CD4-positive, CD25-positive, alpha-beta regulatory T cell (primary cell): ENCODE results near the gene TFEC. TPM values are rescaled to one million over a fixed set of nuclear protein-coding genes. Genes with fewer than 3 reads are reported as not detected.
"Not testable (repeated sequence)": the region's sequence is repeated elsewhere in the genome, so short reads cannot be mapped to it uniquely, and the experiment has no call there.

Experiments
- ATAC-seq, 2 donors: fragments of 150-1000 bp; cut with Tn5 transposase; one replicate each; pipeline ENCODE4 v1.10.0; 2021; ENCODE audit warnings: low read depth in 2 of 2, moderate number of reproducible peaks in 2 of 2, moderate library complexity in 1 of 2
- DNase-seq, 3 donors: peaks; one replicate each; pipeline versions ENCODE4 v3.0.0 to v3.0.0-alpha.2; 2012 to 2022; ENCODE audit warnings: mixed read lengths in 1 of 3
- H3K27ac ChIP-seq: one replicate; pipeline ENCODE4 v1.7.0; 2013; ENCODE audit warnings: mild to moderate bottlenecking, low read length; ENCODE audit not compliant: insufficient read depth, poor library complexity, severe bottlenecking
- H3K27me3 ChIP-seq: one replicate; pipeline ENCODE4 v1.7.0; 2013; ENCODE audit warnings: low read length; ENCODE audit not compliant: control insufficient read depth, insufficient read depth
- H3K36me3 ChIP-seq: one replicate; pipeline ENCODE4 v1.7.0; 2013; ENCODE audit warnings: mild to moderate bottlenecking, low read length, moderate library complexity; ENCODE audit not compliant: control insufficient read depth, insufficient read depth
- H3K4me1 ChIP-seq: 2 replicates; pipeline ENCODE4 v1.7.0; 2013; ENCODE audit warnings: mild to moderate bottlenecking, low read length; ENCODE audit not compliant: insufficient read depth, control insufficient read depth, poor library complexity, severe bottlenecking
- H3K4me3 ChIP-seq: one replicate; pipeline ENCODE4 v1.7.0; 2013; ENCODE audit warnings: low read depth, mild to moderate bottlenecking, low read length, moderate library complexity
- H3K9me3 ChIP-seq, 2 experiments: 1 replicate in 1 of 2; 2 replicates in 1 of 2; pipeline ENCODE4 v1.7.0; 2013; ENCODE audit warnings: low read length in 2 of 2, mild to moderate bottlenecking in 1 of 2, moderate library complexity in 1 of 2; ENCODE audit not compliant: control insufficient read depth in 2 of 2
- H3K27ac Mint-ChIP-seq, 3 donors: one replicate each; pipeline ENCODE4 v1.8.0; 2020 to 2022; ENCODE audit warnings: mild to moderate bottlenecking in 3 of 3, mixed read lengths in 3 of 3, moderate library complexity in 2 of 3
- H3K27me3 Mint-ChIP-seq: one replicate; pipeline ENCODE4 v1.8.0; 2022; ENCODE audit warnings: mild to moderate bottlenecking, mixed read lengths
- H3K36me3 Mint-ChIP-seq: one replicate; pipeline ENCODE4 v1.8.0; 2020; ENCODE audit warnings: mixed read lengths
- H3K4me1 Mint-ChIP-seq, 4 donors: one replicate each; pipeline ENCODE4 v1.8.0; 2020 to 2022; ENCODE audit warnings: mixed read lengths in 4 of 4, mild to moderate bottlenecking in 1 of 4
- H3K4me3 Mint-ChIP-seq, 4 donors: one replicate each; pipeline ENCODE4 v1.8.0; 2020 to 2022; ENCODE audit warnings: mild to moderate bottlenecking in 4 of 4, mixed read lengths in 4 of 4, moderate library complexity in 3 of 4
- H3K9me3 Mint-ChIP-seq, 7 donors: one replicate each; pipeline ENCODE4 v1.8.0; 2020 to 2022; ENCODE audit warnings: mixed read lengths in 7 of 7, mild to moderate bottlenecking in 3 of 7, moderate library complexity in 2 of 7
- polyA plus RNA-seq, 4 donors: library from polyadenylated mRNA; unstranded; fragments of 300-500 nt; fragmentation: Illumina TruSeq; gene quantifications; one replicate each; pipeline ENCODE4 v1.2.3, GENCODE V29; 2021
- total RNA-seq: library from RNA; stranded (reverse); gene quantifications from one replicate; pipeline ENCODE4 v1.2.3, GENCODE V29; 2022

TFEC gene
- total and polyA plus RNA-seq, 5 donors from 2014 or later: 1.0 TPM; not detected in 4

DNA sequence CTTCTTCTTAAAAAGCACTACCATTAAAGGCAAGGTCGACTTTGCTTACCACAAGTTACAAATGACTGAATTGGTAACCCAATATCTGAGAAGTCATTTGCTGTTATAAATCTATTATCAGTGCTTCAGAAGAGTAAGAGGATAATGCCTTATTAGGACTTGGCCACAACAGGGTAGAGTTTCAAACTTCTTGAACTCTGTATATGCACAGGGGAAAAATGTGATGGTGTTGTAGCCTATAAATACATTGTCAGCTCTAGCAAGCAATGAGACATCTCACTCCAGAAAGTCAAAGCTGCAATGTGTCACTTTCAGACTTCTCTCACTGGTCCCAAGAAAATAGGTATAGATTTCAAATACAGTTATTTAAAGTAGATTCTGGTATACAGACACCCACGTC is 9.3 kb downstream of the TFEC start:
- Histone ChIP-seq H3K27me3 (no peaks in the 10 kb centered on the region), H3K27ac (no peak overlapping the region), H3K4me3 (no peak overlapping the region), H3K36me3 (no peaks in the 10 kb centered on the region), H3K4me1 (no peaks in the 10 kb centered on the region), H3K9me3 (no peaks in the 10 kb centered on the region)
- H3K9me3 Mint-ChIP-seq: peaks cover 0 to 5% (median 0%) of the 10 kb centered on the region in 7 donors
- no peak for DNase-seq
- H3K4me1 Mint-ChIP-seq: no peaks in the 10 kb centered on the region
- H3K36me3 Mint-ChIP-seq: no peaks in the 10 kb centered on the region
- H3K4me3 Mint-ChIP-seq: no peak overlapping the region
- H3K27me3 Mint-ChIP-seq: no peaks in the 10 kb centered on the region
- H3K27ac Mint-ChIP-seq: no peak overlapping the region
- ATAC-seq: no peak

DNA sequence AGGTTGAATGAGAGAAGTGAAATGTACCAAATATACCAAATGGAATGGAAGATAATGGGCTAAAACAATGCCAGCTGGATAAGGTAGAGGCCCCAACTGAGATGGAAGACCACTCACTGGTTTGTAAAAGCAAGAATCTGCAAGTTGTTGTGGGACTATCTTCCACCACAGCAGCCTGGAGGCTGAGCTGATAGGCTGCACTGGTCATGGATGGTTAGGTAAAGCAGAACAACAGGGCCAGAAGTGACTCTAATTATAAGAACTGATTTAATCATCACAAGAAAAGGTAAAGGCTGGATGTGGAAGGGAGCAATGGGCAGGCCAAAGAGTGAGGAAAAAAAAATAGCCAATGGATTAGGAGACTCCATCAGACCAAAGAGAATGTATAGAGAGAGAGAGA is 11.8 kb downstream of the TFEC start:
- Histone ChIP-seq H3K4me1 (no peaks in the 10 kb centered on the region), H3K4me3 (no peak overlapping the region), H3K36me3 (no peaks in the 10 kb centered on the region), H3K9me3 (no peaks in the 10 kb centered on the region), H3K27ac (no peak overlapping the region), H3K27me3 (no peaks in the 10 kb centered on the region)
- Mint-ChIP-seq H3K36me3 (no peaks in the 10 kb centered on the region), H3K4me3 (no peak overlapping the region), H3K27ac (no peak overlapping the region), H3K4me1 (no peaks in the 10 kb centered on the region), H3K27me3 (no peaks in the 10 kb centered on the region), H3K9me3 (peaks cover 0 to 2% (median 0%) of the 10 kb centered on the region in 7 donors)
- DNase-seq (no peak), ATAC-seq (no peak)

- Mint-ChIP-seq H3K27ac (no peak overlapping the region), H3K36me3 (no peaks in the 10 kb centered on the region), H3K27me3 (no peaks in the 10 kb centered on the region), H3K4me1 (no peaks in the 10 kb centered on the region), H3K4me3 (no peak overlapping the region), H3K9me3 (peaks cover 0 to 5% (median 0%) of the 10 kb centered on the region in 7 donors)
- no peaks in the 10 kb centered on the region for H3K4me1 ChIP-seq
- no peak overlapping the region for H3K27ac ChIP-seq
- H3K4me3 ChIP-seq: no peak overlapping the region
- DNase-seq: no peak
- no peaks in the 10 kb centered on the region for H3K9me3 ChIP-seq
- no peak for ATAC-seq
- H3K27me3 ChIP-seq: no peaks in the 10 kb centered on the region
- no peaks in the 10 kb centered on the region for H3K36me3 ChIP-seq
Observed at GRCh38 chr7:116013675-116014074, 16.9 kb downstream of the TFEC start.

DNA sequence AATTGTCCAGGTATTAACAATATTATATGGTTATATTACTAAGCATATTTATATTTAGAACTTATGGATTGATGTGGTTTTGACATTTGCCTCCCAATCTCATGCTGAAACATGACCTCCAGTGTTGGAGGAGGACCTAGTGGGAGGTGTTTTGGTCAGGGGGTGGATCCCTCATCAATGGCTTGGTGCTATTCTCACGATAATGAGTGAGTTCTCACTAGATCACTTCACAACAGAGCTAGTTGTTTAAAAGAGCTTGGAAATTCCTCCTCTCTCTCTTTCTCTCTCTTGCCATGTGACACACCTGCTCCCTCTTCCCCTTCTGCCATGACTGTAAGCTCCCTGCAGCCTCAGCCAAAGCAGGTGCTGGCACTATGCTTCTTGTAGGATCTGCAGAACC is 19.0 kb downstream of the TFEC start:
- no peak for DNase-seq
- no peaks in the 10 kb centered on the region for H3K27me3 Mint-ChIP-seq
- Histone ChIP-seq H3K4me1 (no peaks in the 10 kb centered on the region), H3K9me3 (no peaks in the 10 kb centered on the region), H3K36me3 (no peaks in the 10 kb centered on the region), H3K27ac (no peak overlapping the region), H3K4me3 (no peak overlapping the region), H3K27me3 (no peaks in the 10 kb centered on the region)
- no peaks in the 10 kb centered on the region for H3K36me3 Mint-ChIP-seq
- ATAC-seq: no peak
- no peak overlapping the region for H3K27ac Mint-ChIP-seq
- H3K4me3 Mint-ChIP-seq: no peak overlapping the region
- no peaks in the 10 kb centered on the region for H3K4me1 Mint-ChIP-seq
- peaks cover 0 to 4% (median 0%) of the 10 kb centered on the region in 7 donors for H3K9me3 Mint-ChIP-seq

GRCh38 chr7:116004762-116005161 is 25.8 kb downstream of the TFEC start:
- H3K36me3 Mint-ChIP-seq, ATAC-seq: not testable (repeated sequence)

GRCh38 chr7:115997221-115997620 is 33.3 kb downstream of the TFEC start:
- H3K4me3 ChIP-seq: no peak overlapping the region
- ATAC-seq (no peak), DNase-seq (no peak)
- no peaks in the 10 kb centered on the region for H3K27me3 Mint-ChIP-seq
- H3K9me3 Mint-ChIP-seq: peaks cover 0 to 8% (median 3%) of the 10 kb centered on the region in 7 donors
- H3K27ac Mint-ChIP-seq: no peak overlapping the region
- H3K27me3 ChIP-seq: no peaks in the 10 kb centered on the region
- no peak overlapping the region for H3K27ac ChIP-seq
- no peaks in the 10 kb centered on the region for H3K9me3 ChIP-seq
- no peaks in the 10 kb centered on the region for H3K36me3 Mint-ChIP-seq
- no peak overlapping the region for H3K4me3 Mint-ChIP-seq
- H3K4me1 ChIP-seq: no peaks in the 10 kb centered on the region
- no peaks in the 10 kb centered on the region for H3K36me3 ChIP-seq
- no peaks in the 10 kb centered on the region for H3K4me1 Mint-ChIP-seq

More at GRCh38 chr7:116004762-116005161, 25.8 kb downstream of the TFEC start:
- H3K36me3 ChIP-seq, H3K9me3 ChIP-seq, H3K9me3 Mint-ChIP-seq, H3K4me3 ChIP-seq, DNase-seq, H3K27me3 ChIP-seq, H3K4me1 Mint-ChIP-seq, H3K27ac ChIP-seq, H3K4me3 Mint-ChIP-seq, H3K4me1 ChIP-seq, H3K27ac Mint-ChIP-seq, H3K27me3 Mint-ChIP-seq: not testable (repeated sequence)

DNA sequence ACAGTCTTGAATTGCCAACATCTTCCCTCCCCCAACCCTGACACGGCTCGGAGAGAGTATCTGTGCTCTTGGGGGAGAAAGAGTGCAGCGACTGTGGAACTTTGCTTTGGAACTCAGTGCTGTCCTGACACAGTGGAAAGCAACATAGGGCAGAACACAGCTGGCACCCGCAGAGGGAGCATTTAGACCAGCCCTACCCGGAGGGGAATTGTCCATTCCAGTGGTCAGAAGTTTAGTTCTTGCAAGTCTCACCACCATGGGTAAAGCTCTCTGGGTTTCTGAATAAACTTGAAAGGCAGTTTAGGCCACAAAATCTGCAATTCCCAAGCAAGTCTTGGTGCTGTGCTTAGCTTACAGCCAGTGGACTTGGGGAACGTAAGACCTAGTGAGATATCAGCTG is 34.9 kb downstream of the TFEC start:
- H3K4me3 Mint-ChIP-seq: no peak overlapping the region
- H3K4me1 ChIP-seq: no peaks in the 10 kb centered on the region
- no peak for DNase-seq

DNA sequence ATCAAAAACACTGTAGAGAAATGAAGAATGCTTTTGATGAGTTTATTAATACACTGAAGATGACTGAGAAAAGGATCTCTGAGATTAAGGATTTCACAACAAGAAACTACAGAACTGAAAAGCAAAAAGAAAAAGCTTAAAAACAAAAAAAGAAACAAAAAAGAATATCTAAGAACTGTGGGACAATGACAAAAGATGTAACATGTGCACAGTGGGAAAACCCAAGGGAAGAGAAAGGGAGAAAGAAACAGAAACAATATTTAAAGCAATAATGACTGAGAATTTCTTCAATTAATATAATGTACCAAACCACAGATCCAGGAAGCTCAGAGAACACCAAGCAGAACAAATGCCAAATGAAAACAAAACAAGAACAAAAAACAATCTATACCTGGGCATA is 42.2 kb downstream of the TFEC start:
- Histone ChIP-seq H3K27ac (no peak overlapping the region), H3K27me3 (no peaks in the 10 kb centered on the region), H3K4me1 (no peaks in the 10 kb centered on the region), H3K36me3 (no peaks in the 10 kb centered on the region), H3K4me3 (no peak overlapping the region), H3K9me3 (no peaks in the 10 kb centered on the region)
- no peaks in the 10 kb centered on the region for H3K4me1 Mint-ChIP-seq
- ATAC-seq (no peak), DNase-seq (no peak)
- H3K36me3 Mint-ChIP-seq: no peaks in the 10 kb centered on the region
- no peak overlapping the region for H3K27ac Mint-ChIP-seq
- H3K9me3 Mint-ChIP-seq: peaks cover 0 to 11% (median 1%) of the 10 kb centered on the region in 7 donors
- no peaks in the 10 kb centered on the region for H3K27me3 Mint-ChIP-seq
- H3K4me3 Mint-ChIP-seq: no peak overlapping the region

More for the DNA sequence above, 34.9 kb downstream of the TFEC start:
- no peak overlapping the region for H3K27ac Mint-ChIP-seq
- H3K36me3 Mint-ChIP-seq: no peaks in the 10 kb centered on the region
- no peaks in the 10 kb centered on the region for H3K36me3 ChIP-seq
- no peak overlapping the region for H3K27ac ChIP-seq
- no peaks in the 10 kb centered on the region for H3K27me3 Mint-ChIP-seq
- H3K4me3 ChIP-seq: no peak overlapping the region
- H3K27me3 ChIP-seq: no peaks in the 10 kb centered on the region
- no peaks in the 10 kb centered on the region for H3K4me1 Mint-ChIP-seq
- no peaks in the 10 kb centered on the region for H3K9me3 ChIP-seq
- peaks cover 0 to 8% (median 1%) of the 10 kb centered on the region in 7 donors for H3K9me3 Mint-ChIP-seq
- ATAC-seq: no peak
